Lower leg skin (tissue), 3 donors: ENCODE data around the gene ZSCAN22.

Experiments used
- POLR2A ChIP-seq, 2 donors: fragments of 450-650 bp; IDR thresholded peaks; one replicate each; pipeline ENCODE4 v1.6.1; 2016 to 2017; ENCODE audit warnings: antibody characterized with exemption in 2 of 2, mild to moderate bottlenecking in 1 of 2, moderate library complexity in 1 of 2
- TF ChIP-seq, protein P1 (sequence below), 3 donors: fragments of 450-650 bp; IDR thresholded peaks; one replicate each; pipeline ENCODE4 v1.5.1; 2016; ENCODE audit warnings: antibody characterized with exemption in 3 of 3, mild to moderate bottlenecking in 3 of 3, moderate library complexity in 2 of 3

DNA sequence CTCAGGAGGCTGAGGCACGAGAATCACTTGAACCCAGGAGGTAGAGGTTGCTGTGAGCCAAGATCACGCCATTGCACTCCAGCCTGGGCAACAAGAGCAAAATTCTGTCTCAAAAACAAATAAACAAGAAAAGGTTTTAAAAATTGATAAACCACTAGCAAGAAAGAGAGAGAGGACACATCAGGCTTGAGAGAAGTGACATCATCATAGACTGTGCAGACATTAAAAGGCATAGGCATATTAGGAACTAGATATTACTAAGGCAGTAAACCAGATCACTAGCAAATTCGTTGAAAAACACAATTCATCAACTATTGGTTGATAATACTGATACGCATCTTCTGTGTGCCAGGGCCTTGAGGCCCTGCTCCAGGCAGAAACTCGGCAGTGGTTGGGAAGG is 18.8 kb downstream of the ZSCAN22 start:
- TF ChIP-seq, protein P1, sequence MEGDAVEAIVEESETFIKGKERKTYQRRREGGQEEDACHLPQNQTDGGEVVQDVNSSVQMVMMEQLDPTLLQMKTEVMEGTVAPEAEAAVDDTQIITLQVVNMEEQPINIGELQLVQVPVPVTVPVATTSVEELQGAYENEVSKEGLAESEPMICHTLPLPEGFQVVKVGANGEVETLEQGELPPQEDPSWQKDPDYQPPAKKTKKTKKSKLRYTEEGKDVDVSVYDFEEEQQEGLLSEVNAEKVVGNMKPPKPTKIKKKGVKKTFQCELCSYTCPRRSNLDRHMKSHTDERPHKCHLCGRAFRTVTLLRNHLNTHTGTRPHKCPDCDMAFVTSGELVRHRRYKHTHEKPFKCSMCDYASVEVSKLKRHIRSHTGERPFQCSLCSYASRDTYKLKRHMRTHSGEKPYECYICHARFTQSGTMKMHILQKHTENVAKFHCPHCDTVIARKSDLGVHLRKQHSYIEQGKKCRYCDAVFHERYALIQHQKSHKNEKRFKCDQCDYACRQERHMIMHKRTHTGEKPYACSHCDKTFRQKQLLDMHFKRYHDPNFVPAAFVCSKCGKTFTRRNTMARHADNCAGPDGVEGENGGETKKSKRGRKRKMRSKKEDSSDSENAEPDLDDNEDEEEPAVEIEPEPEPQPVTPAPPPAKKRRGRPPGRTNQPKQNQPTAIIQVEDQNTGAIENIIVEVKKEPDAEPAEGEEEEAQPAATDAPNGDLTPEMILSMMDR (IDR thresholded peaks at IDR 0.05) = no peak
- no peak for TF ChIP-seq POLR2A (IDR thresholded peaks at IDR 0.05)
